GM23338 (cell line): ENCODE measurements around the gene XYLT1. TPM values are rescaled to one million over a fixed set of nuclear protein-coding genes. Genes with fewer than 3 reads are reported as not detected.

Experiments
- ATAC-seq: fragments of 200-7000 bp; cut with Tn5 transposase; 3 replicates; pipeline ENCODE4 v1.9.1; 2020
- DNase-seq: peaks from one replicate; pipeline ENCODE4 v3.0.0-alpha.2; 2015; ENCODE audit warnings: low spot score
- H2AFZ ChIP-seq: fragments of 200-600 bp; sonication (generic); 2 replicates; pipeline ENCODE4 v1.8.0; 2016; ENCODE audit warnings: antibody characterized with exemption, mild to moderate bottlenecking, moderate library complexity
- H3F3A ChIP-seq: fragments of 200-600 bp; sonication (generic); replicated peaks from 2 replicates; pipeline ENCODE4 v1.8.0; 2017; ENCODE audit warnings: antibody characterized with exemption, mixed run types, low read depth
- H3K27ac ChIP-seq: fragments of 200-600 bp; sonication (generic); 2 replicates; pipeline ENCODE4 v1.6.1; 2016; ENCODE audit warnings: low read depth
- H3K27me3 ChIP-seq: fragments of 200-600 bp; sonication (generic); 2 replicates; pipeline ENCODE4 v1.8.0; 2016; ENCODE audit warnings: mild to moderate bottlenecking, mixed run types, moderate library complexity; ENCODE audit not compliant: insufficient read depth
- H3K36me3 ChIP-seq: fragments of 200-600 bp; sonication (generic); 2 replicates; pipeline ENCODE4 v1.8.0; 2016; ENCODE audit warnings: mild to moderate bottlenecking; ENCODE audit not compliant: insufficient read depth
- H3K4me1 ChIP-seq: fragments of 200-600 bp; sonication (generic); 2 replicates; pipeline ENCODE4 v1.8.0; 2016; ENCODE audit warnings: mild to moderate bottlenecking, moderate library complexity; ENCODE audit not compliant: insufficient read depth
- H3K4me2 ChIP-seq: fragments of 200-600 bp; sonication (generic); 2 replicates; pipeline ENCODE4 v1.7.1; 2017; ENCODE audit warnings: mixed run types
- H3K4me3 ChIP-seq: fragments of 200-600 bp; sonication (generic); 2 replicates; pipeline ENCODE4 v1.6.1; 2016; ENCODE audit warnings: mixed run types
- H3K79me2 ChIP-seq: fragments of 200-600 bp; sonication (generic); replicated peaks from 2 replicates; pipeline ENCODE4 v1.8.0; 2017; ENCODE audit warnings: mild to moderate bottlenecking; ENCODE audit not compliant: insufficient read depth
- H3K9me2 ChIP-seq: fragments of 200-600 bp; sonication (generic); 2 replicates; pipeline ENCODE4 v1.8.0; 2017; ENCODE audit not compliant: insufficient read depth
- H4K20me1 ChIP-seq: fragments of 200-600 bp; sonication (generic); replicated peaks from 2 replicates; pipeline ENCODE4 v1.8.0; 2017; ENCODE audit warnings: mild to moderate bottlenecking; ENCODE audit not compliant: insufficient read depth
- H3K27ac Mint-ChIP-seq: 2 replicates; pipeline ENCODE4 v1.8.0; 2020; ENCODE audit warnings: inconsistent platforms, mild to moderate bottlenecking, moderate library complexity, mixed read lengths
- H3K27me3 Mint-ChIP-seq: 3 replicates; pipeline ENCODE4 v1.8.0; 2022; ENCODE audit warnings: low read depth, mild to moderate bottlenecking, moderate library complexity, mixed read lengths, inconsistent platforms; ENCODE audit not compliant: insufficient read depth, poor library complexity
- H3K36me3 Mint-ChIP-seq: 3 replicates; pipeline ENCODE4 v1.8.0; 2021; ENCODE audit warnings: low read depth, mild to moderate bottlenecking, inconsistent platforms, moderate library complexity, mixed read lengths
- H3K4me1 Mint-ChIP-seq: 3 replicates; pipeline ENCODE4 v1.8.0; 2020; ENCODE audit warnings: mild to moderate bottlenecking, inconsistent platforms, mixed read lengths
- H3K4me3 Mint-ChIP-seq: 3 replicates; pipeline ENCODE4 v1.8.0; 2021; ENCODE audit warnings: moderate library complexity, mild to moderate bottlenecking, inconsistent platforms, mixed read lengths
- H3K9me3 Mint-ChIP-seq: 3 replicates; pipeline ENCODE4 v1.8.0; 2020; ENCODE audit warnings: moderate library complexity, mild to moderate bottlenecking, inconsistent platforms, mixed read lengths
- CREB1 ChIP-seq: fragments of 250-450 bp; sonication (Bioruptor Pico); IDR thresholded peaks from 2 replicates; pipeline ENCODE4 v1.5.0; 2020; ENCODE audit warnings: low read depth, mild to moderate bottlenecking, moderate library complexity
- EZH2 ChIP-seq: fragments of 200-600 bp; sonication (generic); IDR thresholded peaks from one replicate; pipeline ENCODE4 v1.8.0; 2017; ENCODE audit warnings: antibody characterized with exemption, mild to moderate bottlenecking, low read depth; ENCODE audit not compliant: unreplicated experiment
- EZH2phosphoT487 ChIP-seq: fragments of 200-600 bp; sonication (generic); IDR thresholded peaks from one replicate; pipeline ENCODE4 v1.8.1; 2018; ENCODE audit warnings: antibody characterized with exemption; ENCODE audit not compliant: unreplicated experiment
- NANOG ChIP-seq: IDR thresholded peaks from 2 replicates; pipeline ENCODE4 v1.6.1; 2016; ENCODE audit warnings: antibody characterized with exemption, borderline replicate concordance
- POLR2AphosphoS5 ChIP-seq: IDR thresholded peaks from 2 replicates; pipeline ENCODE4 v1.6.1; 2016; ENCODE audit warnings: antibody characterized with exemption, low read depth
- STAT1 ChIP-seq: IDR thresholded peaks from one replicate; pipeline ENCODE4 v1.6.1; 2016; ENCODE audit warnings: antibody characterized with exemption; ENCODE audit not compliant: unreplicated experiment
- ZNF331 ChIP-seq: fragments of 250-450 bp; sonication (Bioruptor Pico); IDR thresholded peaks from 2 replicates; pipeline ENCODE4 v1.5.0; 2020; ENCODE audit warnings: low read depth, mild to moderate bottlenecking, moderate library complexity
- polyA plus RNA-seq: library from polyadenylated mRNA; unstranded; fragments of >200 nt; fragmentation: Nextera tagmentation; extraction: Ambion mirVana; gene quantifications from 2 replicates; pipeline ENCODE4 v1.2.1, GENCODE V29; 2016
- total RNA-seq: library from RNA; depleted of rRNA; stranded (reverse); fragments of >200 nt; shearing (Covaris generic); gene quantifications from 2 replicates; pipeline ENCODE4 v1.2.3, GENCODE V29; 2014
- TF ChIP-seq, protein P1 (sequence below), 2 experiments: fragments of 200-600 bp in 1 of 2; sonication (generic) in 1 of 2; conservative IDR thresholded peaks; 2 replicates each; pipeline versions ENCODE4 v1.5.1 to v1.6.1; 2016 to 2017; ENCODE audit warnings: antibody characterized with exemption in 2 of 2, low read depth in 2 of 2, mild to moderate bottlenecking in 2 of 2, moderate library complexity in 1 of 2
- TF ChIP-seq, protein P2 (sequence below): IDR thresholded peaks from one replicate; pipeline ENCODE4 v1.6.1; 2018; ENCODE audit warnings: antibody characterized with exemption; ENCODE audit not compliant: unreplicated experiment
- TF ChIP-seq, protein P3 (sequence below): IDR thresholded peaks from 2 replicates; pipeline ENCODE4 v1.6.1; 2016; ENCODE audit warnings: antibody characterized with exemption

Gene XYLT1
- total and polyA plus RNA-seq, 2 experiments from 2014 or later, result 3.5 to 24.7 TPM

DNA sequence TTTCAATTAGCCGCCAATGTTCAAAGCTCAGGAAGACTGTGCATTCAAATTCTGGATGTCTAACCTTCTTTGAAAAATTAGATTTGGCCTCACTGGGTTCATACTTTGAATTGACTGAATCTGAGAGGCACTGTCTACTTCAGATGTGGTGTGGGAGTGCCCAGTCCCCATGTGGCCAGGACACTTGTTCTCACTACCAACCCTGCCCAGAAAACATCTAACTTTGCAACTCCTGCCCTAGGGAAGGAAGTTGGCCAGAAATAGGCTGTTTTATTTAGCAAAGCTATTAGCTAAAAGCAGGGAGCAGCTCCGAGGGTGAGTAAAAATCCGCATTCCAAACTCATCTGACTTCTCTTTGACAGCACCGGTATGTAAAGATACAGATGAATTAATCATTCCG is 86.3 kb downstream of the XYLT1 start:
- Mint-ChIP-seq H3K27ac (peak overlapping the region; percentile 38; the same call in 1 of the 2 replicates), H3K4me1 (peaks cover 77% of the 10 kb centered on the region)
- peaks cover 81% of the 10 kb centered on the region for H3K4me1 ChIP-seq

More for the DNA sequence above, 86.3 kb downstream of the XYLT1 start:
- ATAC-seq (no peak), DNase-seq (no peak)
- Histone ChIP-seq H3F3A (no peaks in the 10 kb centered on the region), H3K27ac (peak overlapping the region; percentile 64; the same call in 1 of the 2 replicates), H3K79me2 (peaks cover 68% of the 10 kb centered on the region), H3K36me3 (no peaks in the 10 kb centered on the region), H3K27me3 (no peaks in the 10 kb centered on the region), H3K9me2 (no peaks in the 10 kb centered on the region), H3K4me2 (peak overlapping the region; percentile 66), H3K4me3 (no peak overlapping the region), H2AFZ (no peak overlapping the region), H4K20me1 (no peaks in the 10 kb centered on the region)
- Mint-ChIP-seq H3K36me3 (no peaks in the 10 kb centered on the region), H3K4me3 (no peak overlapping the region), H3K9me3 (no peaks in the 10 kb centered on the region), H3K27me3 (peaks cover 4% of the 10 kb centered on the region)
- TF ChIP-seq ZNF331 (CRISPR knock-in tag), result no peak
- TF ChIP-seq EZH2, result no peak
- no peak for TF ChIP-seq POLR2AphosphoS5
- TF ChIP-seq, protein P1, sequence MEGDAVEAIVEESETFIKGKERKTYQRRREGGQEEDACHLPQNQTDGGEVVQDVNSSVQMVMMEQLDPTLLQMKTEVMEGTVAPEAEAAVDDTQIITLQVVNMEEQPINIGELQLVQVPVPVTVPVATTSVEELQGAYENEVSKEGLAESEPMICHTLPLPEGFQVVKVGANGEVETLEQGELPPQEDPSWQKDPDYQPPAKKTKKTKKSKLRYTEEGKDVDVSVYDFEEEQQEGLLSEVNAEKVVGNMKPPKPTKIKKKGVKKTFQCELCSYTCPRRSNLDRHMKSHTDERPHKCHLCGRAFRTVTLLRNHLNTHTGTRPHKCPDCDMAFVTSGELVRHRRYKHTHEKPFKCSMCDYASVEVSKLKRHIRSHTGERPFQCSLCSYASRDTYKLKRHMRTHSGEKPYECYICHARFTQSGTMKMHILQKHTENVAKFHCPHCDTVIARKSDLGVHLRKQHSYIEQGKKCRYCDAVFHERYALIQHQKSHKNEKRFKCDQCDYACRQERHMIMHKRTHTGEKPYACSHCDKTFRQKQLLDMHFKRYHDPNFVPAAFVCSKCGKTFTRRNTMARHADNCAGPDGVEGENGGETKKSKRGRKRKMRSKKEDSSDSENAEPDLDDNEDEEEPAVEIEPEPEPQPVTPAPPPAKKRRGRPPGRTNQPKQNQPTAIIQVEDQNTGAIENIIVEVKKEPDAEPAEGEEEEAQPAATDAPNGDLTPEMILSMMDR (conservative IDR thresholded peaks at IDR 0.05; ENCODE audit: low read depth in 2 of 2), result no peak
- no peak for TF ChIP-seq CREB1 (CRISPR knock-in tag)
- TF ChIP-seq, protein P2, sequence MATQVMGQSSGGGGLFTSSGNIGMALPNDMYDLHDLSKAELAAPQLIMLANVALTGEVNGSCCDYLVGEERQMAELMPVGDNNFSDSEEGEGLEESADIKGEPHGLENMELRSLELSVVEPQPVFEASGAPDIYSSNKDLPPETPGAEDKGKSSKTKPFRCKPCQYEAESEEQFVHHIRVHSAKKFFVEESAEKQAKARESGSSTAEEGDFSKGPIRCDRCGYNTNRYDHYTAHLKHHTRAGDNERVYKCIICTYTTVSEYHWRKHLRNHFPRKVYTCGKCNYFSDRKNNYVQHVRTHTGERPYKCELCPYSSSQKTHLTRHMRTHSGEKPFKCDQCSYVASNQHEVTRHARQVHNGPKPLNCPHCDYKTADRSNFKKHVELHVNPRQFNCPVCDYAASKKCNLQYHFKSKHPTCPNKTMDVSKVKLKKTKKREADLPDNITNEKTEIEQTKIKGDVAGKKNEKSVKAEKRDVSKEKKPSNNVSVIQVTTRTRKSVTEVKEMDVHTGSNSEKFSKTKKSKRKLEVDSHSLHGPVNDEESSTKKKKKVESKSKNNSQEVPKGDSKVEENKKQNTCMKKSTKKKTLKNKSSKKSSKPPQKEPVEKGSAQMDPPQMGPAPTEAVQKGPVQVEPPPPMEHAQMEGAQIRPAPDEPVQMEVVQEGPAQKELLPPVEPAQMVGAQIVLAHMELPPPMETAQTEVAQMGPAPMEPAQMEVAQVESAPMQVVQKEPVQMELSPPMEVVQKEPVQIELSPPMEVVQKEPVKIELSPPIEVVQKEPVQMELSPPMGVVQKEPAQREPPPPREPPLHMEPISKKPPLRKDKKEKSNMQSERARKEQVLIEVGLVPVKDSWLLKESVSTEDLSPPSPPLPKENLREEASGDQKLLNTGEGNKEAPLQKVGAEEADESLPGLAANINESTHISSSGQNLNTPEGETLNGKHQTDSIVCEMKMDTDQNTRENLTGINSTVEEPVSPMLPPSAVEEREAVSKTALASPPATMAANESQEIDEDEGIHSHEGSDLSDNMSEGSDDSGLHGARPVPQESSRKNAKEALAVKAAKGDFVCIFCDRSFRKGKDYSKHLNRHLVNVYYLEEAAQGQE, result no peak
- no peak for TF ChIP-seq STAT1
- no peak for TF ChIP-seq EZH2phosphoT487
- TF ChIP-seq, protein P3, sequence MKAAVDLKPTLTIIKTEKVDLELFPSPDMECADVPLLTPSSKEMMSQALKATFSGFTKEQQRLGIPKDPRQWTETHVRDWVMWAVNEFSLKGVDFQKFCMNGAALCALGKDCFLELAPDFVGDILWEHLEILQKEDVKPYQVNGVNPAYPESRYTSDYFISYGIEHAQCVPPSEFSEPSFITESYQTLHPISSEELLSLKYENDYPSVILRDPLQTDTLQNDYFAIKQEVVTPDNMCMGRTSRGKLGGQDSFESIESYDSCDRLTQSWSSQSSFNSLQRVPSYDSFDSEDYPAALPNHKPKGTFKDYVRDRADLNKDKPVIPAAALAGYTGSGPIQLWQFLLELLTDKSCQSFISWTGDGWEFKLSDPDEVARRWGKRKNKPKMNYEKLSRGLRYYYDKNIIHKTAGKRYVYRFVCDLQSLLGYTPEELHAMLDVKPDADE, result no peak
- TF ChIP-seq NANOG, result no peak
